SK-N-SH (cell line): ENCODE measurements around the gene GALNTL6. TPM values are rescaled to one million over a fixed set of nuclear protein-coding genes. Genes with fewer than 3 reads are reported as not detected.

ENCODE experiments used
- CTCF ChIA-PET: fragments of 300-600, 350-600 bp; formaldehyde crosslinking; extraction: SDS; loops from one replicate; lab custom pipeline; 2021; lab: Yijun Ruan, JAX
- POLR2A ChIA-PET: fragments of 350-600 bp; sonication (Branson Sonifier 250); formaldehyde crosslinking; extraction: SDS; loops from one replicate; lab custom pipeline; 2020; ENCODE audit warnings: antibody characterized with exemption, inconsistent platforms; lab: Yijun Ruan, JAX
- DNase-seq: peaks from one replicate; pipeline ENCODE4 v3.0.0; 2012
- H2AFZ ChIP-seq: fragments of 200-600 bp; sonication (generic); 2 replicates; pipeline ENCODE4 v1.8.1; 2016; ENCODE audit warnings: antibody characterized with exemption, mild to moderate bottlenecking, low read depth
- H3F3A ChIP-seq: fragments of 200-600 bp; sonication (generic); replicated peaks from 2 replicates; pipeline ENCODE3; 2016; ENCODE audit warnings: antibody characterized with exemption, mild to moderate bottlenecking; ENCODE audit not compliant: insufficient read depth
- H3K27ac ChIP-seq, 2 experiments: fragments of 200-500 bp in 1 of 2; fragments of 200-600 bp in 1 of 2; sonication (Bioruptor generic) in 1 of 2; sonication (generic), shearing (Covaris generic) in 1 of 2; 2 replicates each; pipeline versions ENCODE4 v1.5.1 to v1.6.1; 2014 to 2016; ENCODE audit warnings: low read depth in 2 of 2, inconsistent platforms in 1 of 2, low read length in 1 of 2, mild to moderate bottlenecking in 1 of 2, mixed read lengths in 1 of 2
- H3K27me3 ChIP-seq: fragments of 200-600 bp; sonication (generic), shearing (Covaris generic); 2 replicates; pipeline ENCODE4 v1.6.1; 2016; ENCODE audit warnings: mixed run types; ENCODE audit not compliant: insufficient read depth
- H3K36me3 ChIP-seq, 2 experiments: fragments of 200-500 bp in 1 of 2; fragments of 200-600 bp in 1 of 2; sonication (Bioruptor generic) in 1 of 2; sonication (generic) in 1 of 2; replicated peaks in 1 of 2; 2 replicates each; pipeline versions ENCODE3 to v1.5.1; 2014 to 2016; ENCODE audit warnings: low read length in 1 of 2, mild to moderate bottlenecking in 1 of 2; ENCODE audit not compliant: insufficient read depth in 2 of 2, control insufficient read depth in 1 of 2
- H3K4me1 ChIP-seq, 2 experiments: fragments of 200-500 bp in 1 of 2; fragments of 200-600 bp in 1 of 2; sonication (Bioruptor generic) in 1 of 2; sonication (generic), shearing (Covaris generic) in 1 of 2; 2 replicates each; pipeline versions ENCODE4 v1.5.1 to v1.6.1; 2014 to 2016; ENCODE audit warnings: low read depth in 1 of 2, low read length in 1 of 2, mixed run types in 1 of 2; ENCODE audit not compliant: insufficient read depth in 2 of 2, control insufficient read depth in 1 of 2
- H3K4me2 ChIP-seq: fragments of 200-600 bp; sonication (generic), shearing (Covaris generic); 2 replicates; pipeline ENCODE4 v1.6.1; 2017; ENCODE audit warnings: mixed run types
- H3K4me3 ChIP-seq, 2 experiments: fragments of 200-500 bp in 1 of 2; fragments of 200-600 bp in 1 of 2; sonication (Bioruptor generic) in 1 of 2; sonication (generic), shearing (Covaris generic) in 1 of 2; 2 replicates each; pipeline versions ENCODE4 v1.5.1 to v1.8.1; 2014 to 2016; ENCODE audit warnings: low read depth in 2 of 2, inconsistent platforms in 1 of 2, low read length in 1 of 2, mild to moderate bottlenecking in 1 of 2, mixed read lengths in 1 of 2, moderate library complexity in 1 of 2
- H3K79me2 ChIP-seq: fragments of 200-600 bp; sonication (generic); 2 replicates; pipeline ENCODE4 v1.8.1; 2017; ENCODE audit warnings: mild to moderate bottlenecking; ENCODE audit not compliant: insufficient read depth
- H3K9ac ChIP-seq: fragments of 200-600 bp; sonication (generic); 2 replicates; pipeline ENCODE4 v1.6.1; 2017; ENCODE audit warnings: mixed run types
- H3K9me2 ChIP-seq: fragments of 200-600 bp; sonication (generic); 2 replicates; pipeline ENCODE4 v1.6.1; 2017; ENCODE audit warnings: mixed run types
- H3K9me3 ChIP-seq: fragments of 200-600 bp; sonication (generic); 2 replicates; pipeline ENCODE4 v1.6.1; 2017; ENCODE audit warnings: mixed run types, mild to moderate bottlenecking, moderate library complexity
- H4K20me1 ChIP-seq: fragments of 200-600 bp; sonication (generic); 2 replicates; pipeline ENCODE4 v1.6.1; 2017; ENCODE audit warnings: mild to moderate bottlenecking, mixed run types; ENCODE audit not compliant: insufficient read depth
- CHD2 ChIP-seq: fragments of 150-350 bp; IDR thresholded peaks from 2 replicates; pipeline ENCODE4 v1.6.1; 2018; ENCODE audit warnings: low read length; ENCODE audit not compliant: partially characterized antibody
- FOXM1 ChIP-seq: IDR thresholded peaks from 2 replicates; pipeline ENCODE4 v1.4.0; 2012; ENCODE audit warnings: low read depth, mild to moderate bottlenecking
- GABPA ChIP-seq: IDR thresholded peaks from 2 replicates; pipeline ENCODE4 v1.4.0; 2012; ENCODE audit warnings: low read depth, mild to moderate bottlenecking
- MEF2A ChIP-seq: IDR thresholded peaks from 2 replicates; pipeline ENCODE4 v1.4.0; 2012; ENCODE audit warnings: low read depth, borderline replicate concordance
- RAD21 ChIP-seq: IDR thresholded peaks from 2 replicates; pipeline ENCODE4 v1.6.1; 2012; ENCODE audit warnings: mild to moderate bottlenecking, low read length
- RFX5 ChIP-seq: IDR thresholded peaks from 2 replicates; pipeline ENCODE4 v1.6.1; 2012; ENCODE audit warnings: mild to moderate bottlenecking, improper control_type of control experiment, low read length
- SIN3A ChIP-seq: IDR thresholded peaks from 2 replicates; pipeline ENCODE4 v1.6.1; 2012; ENCODE audit warnings: low read depth, mild to moderate bottlenecking, low read length, moderate library complexity, borderline replicate concordance
- SMC3 ChIP-seq: IDR thresholded peaks from 2 replicates; pipeline ENCODE4 v1.6.1; 2012; ENCODE audit warnings: low read depth, low read length, improper control_type of control experiment
- TCF12 ChIP-seq: IDR thresholded peaks from 2 replicates; pipeline ENCODE4 v1.4.0; 2012
- TEAD4 ChIP-seq: IDR thresholded peaks from 2 replicates; pipeline ENCODE4 v1.4.0; 2012; ENCODE audit warnings: mild to moderate bottlenecking, borderline replicate concordance; ENCODE audit not compliant: insufficient read depth
- YY1 ChIP-seq: IDR thresholded peaks from 2 replicates; pipeline ENCODE4 v1.4.0; 2012; ENCODE audit warnings: low read depth, mild to moderate bottlenecking
- WGBS: methylation state at CpG from one replicate; pipeline ENCODE4 v1.1.6; 2017; ENCODE audit warnings: low lambda C conversion rate; 5-methylcytosine and 5-hydroxymethylcytosine counted together
- polyA plus RNA-seq, 3 experiments: library from polyadenylated mRNA; depleted of rRNA; stranded (reverse); fragments of >200 nt; gene quantifications; 2 replicates each; pipeline ENCODE4 v1.2.3, GENCODE V29; 2012
- TF ChIP-seq, protein P1 (sequence below): fragments of 200-600 bp; sonication (generic); IDR thresholded peaks from 2 replicates; pipeline ENCODE4 v1.6.1; 2017; ENCODE audit warnings: antibody characterized with exemption, mild to moderate bottlenecking, moderate library complexity
- TF ChIP-seq, protein P2 (sequence below): fragments of 150-350 bp; IDR thresholded peaks from 2 replicates; pipeline ENCODE4 v1.6.1; 2016; ENCODE audit warnings: mild to moderate bottlenecking, low read depth, low read length
- TF ChIP-seq, protein P3 (sequence below): IDR thresholded peaks from 2 replicates; pipeline ENCODE4 v1.4.0; 2012; ENCODE audit warnings: low read depth
- TF ChIP-seq, protein P4 (sequence below): IDR thresholded peaks from 2 replicates; pipeline ENCODE4 v1.4.0; 2012; ENCODE audit warnings: low read depth, borderline replicate concordance

The GALNTL6 gene
- polyA plus RNA-seq, 1 of the 3 experiments (the other 2 are of a cell fraction) = 0.07 TPM

DNA sequence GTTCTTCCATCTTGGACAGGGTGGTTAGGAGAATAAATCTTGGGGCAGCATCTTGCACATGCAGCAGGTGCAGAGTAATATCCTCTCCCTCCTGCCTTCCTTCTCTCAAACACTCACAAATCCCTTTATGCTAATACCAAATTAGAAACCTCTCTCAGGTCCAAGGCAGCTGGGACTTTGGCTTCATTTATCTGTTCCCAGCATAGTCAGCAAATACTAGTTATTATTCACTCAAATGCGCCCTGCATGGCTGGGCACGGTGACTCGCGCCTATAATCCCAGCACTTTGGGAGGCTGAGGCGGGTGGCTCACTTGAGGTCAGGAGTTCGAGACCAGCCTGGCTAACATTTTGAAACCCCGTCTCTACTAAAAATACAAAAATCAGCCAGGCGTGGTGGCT is 1199.4 kb downstream of the GALNTL6 start:
- TF ChIP-seq SIN3A (no peak), RAD21 (no peak), CHD2 (no peak), MEF2A (no peak), TEAD4 (no peak), RFX5 (no peak), FOXM1 (no peak), SMC3 (no peak), GABPA (no peak), TCF12 (no peak), YY1 (no peak)
- TF ChIP-seq, protein P1, sequence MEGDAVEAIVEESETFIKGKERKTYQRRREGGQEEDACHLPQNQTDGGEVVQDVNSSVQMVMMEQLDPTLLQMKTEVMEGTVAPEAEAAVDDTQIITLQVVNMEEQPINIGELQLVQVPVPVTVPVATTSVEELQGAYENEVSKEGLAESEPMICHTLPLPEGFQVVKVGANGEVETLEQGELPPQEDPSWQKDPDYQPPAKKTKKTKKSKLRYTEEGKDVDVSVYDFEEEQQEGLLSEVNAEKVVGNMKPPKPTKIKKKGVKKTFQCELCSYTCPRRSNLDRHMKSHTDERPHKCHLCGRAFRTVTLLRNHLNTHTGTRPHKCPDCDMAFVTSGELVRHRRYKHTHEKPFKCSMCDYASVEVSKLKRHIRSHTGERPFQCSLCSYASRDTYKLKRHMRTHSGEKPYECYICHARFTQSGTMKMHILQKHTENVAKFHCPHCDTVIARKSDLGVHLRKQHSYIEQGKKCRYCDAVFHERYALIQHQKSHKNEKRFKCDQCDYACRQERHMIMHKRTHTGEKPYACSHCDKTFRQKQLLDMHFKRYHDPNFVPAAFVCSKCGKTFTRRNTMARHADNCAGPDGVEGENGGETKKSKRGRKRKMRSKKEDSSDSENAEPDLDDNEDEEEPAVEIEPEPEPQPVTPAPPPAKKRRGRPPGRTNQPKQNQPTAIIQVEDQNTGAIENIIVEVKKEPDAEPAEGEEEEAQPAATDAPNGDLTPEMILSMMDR = no peak
- TF ChIP-seq, protein P2, sequence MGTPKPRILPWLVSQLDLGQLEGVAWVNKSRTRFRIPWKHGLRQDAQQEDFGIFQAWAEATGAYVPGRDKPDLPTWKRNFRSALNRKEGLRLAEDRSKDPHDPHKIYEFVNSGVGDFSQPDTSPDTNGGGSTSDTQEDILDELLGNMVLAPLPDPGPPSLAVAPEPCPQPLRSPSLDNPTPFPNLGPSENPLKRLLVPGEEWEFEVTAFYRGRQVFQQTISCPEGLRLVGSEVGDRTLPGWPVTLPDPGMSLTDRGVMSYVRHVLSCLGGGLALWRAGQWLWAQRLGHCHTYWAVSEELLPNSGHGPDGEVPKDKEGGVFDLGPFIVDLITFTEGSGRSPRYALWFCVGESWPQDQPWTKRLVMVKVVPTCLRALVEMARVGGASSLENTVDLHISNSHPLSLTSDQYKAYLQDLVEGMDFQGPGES = no peak
- TF ChIP-seq, protein P3, sequence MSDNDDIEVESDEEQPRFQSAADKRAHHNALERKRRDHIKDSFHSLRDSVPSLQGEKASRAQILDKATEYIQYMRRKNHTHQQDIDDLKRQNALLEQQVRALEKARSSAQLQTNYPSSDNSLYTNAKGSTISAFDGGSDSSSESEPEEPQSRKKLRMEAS = no peak
- TF ChIP-seq, protein P4, sequence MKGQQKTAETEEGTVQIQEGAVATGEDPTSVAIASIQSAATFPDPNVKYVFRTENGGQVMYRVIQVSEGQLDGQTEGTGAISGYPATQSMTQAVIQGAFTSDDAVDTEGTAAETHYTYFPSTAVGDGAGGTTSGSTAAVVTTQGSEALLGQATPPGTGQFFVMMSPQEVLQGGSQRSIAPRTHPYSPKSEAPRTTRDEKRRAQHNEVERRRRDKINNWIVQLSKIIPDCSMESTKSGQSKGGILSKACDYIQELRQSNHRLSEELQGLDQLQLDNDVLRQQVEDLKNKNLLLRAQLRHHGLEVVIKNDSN = no peak
- Histone ChIP-seq H3K9me3 (no peaks in the 10 kb centered on the region), H2AFZ (no peak overlapping the region), H3K27me3 (no peaks in the 10 kb centered on the region), H3K4me2 (no peak overlapping the region), H3K4me1 (peaks cover 0 to 16% of the 10 kb centered on the region in 2 experiments; a peak in 1 of 4 replicates), H3K9me2 (no peaks in the 10 kb centered on the region), H3F3A (peaks cover 10% of the 10 kb centered on the region), H3K36me3 (no peaks in the 10 kb centered on the region), H3K4me3 (no peak overlapping the region), H4K20me1 (no peaks in the 10 kb centered on the region), H3K9ac (no peak overlapping the region), H3K79me2 (no peaks in the 10 kb centered on the region), H3K27ac (no peak overlapping the region)
- no peak for DNase-seq
- CTCF ChIA-PET = interaction anchor here (0.7 to 4.2 kb wide), 38 partner anchors 10 to 408 kb away, joined by 3 to 99 read pairs (median 5); no protein-coding TSS in a partner anchor
- POLR2A ChIA-PET = no interaction called here
- 91% methylated on average over 8 of the region's 8 CpGs for WGBS
